ENCODE measurements around the gene RUNX2. TPM values are rescaled to one million over a fixed set of nuclear protein-coding genes. Genes with fewer than 3 reads are reported as not detected.

RUNX2 gene
- total and polyA plus RNA-seq, 10 of the 15 experiments (the other 5 are each of a cell fraction or from before 2014, with no cell fraction given): 0.01 to 0.77 (median 0.15) TPM; not detected in 3

- no peak for TF ChIP-seq EZH2 (IDR thresholded peaks at IDR 0.05; ENCODE audit: borderline replicate concordance, control insufficient read depth, low read depth, low read length)
- TF ChIP-seq YBX1 (IDR thresholded peaks at IDR 0.05): no peak
Measured at GRCh38 chr6:45377554-45378333, 49.6 kb downstream of the RUNX2 start, which contains the start of gene SUPT3H (continued).

- WGBS (ENCODE audit: insufficient coverage, insufficient replicate concordance, low lambda C conversion rate, missing lambda C conversion rate): under 1% methylated on average over 21 of the region's 21 CpGs
- DNase-seq (ENCODE audit: low read depth, low spot score) (no peak), ATAC-seq (peak; percentile 44), FAIRE-seq (no peak)
- SMC1A ChIA-PET (ENCODE audit: uncharacterized antibody, unreplicated experiment): interaction anchor here (0.6 to 2.9 kb wide), 9 partner anchors 10 to 902 kb away, joined by 3 to 15 read pairs (median 3); no protein-coding TSS in a partner anchor
- Histone ChIP-seq H3K36me3 (ENCODE audit: control insufficient read depth in 2 of 2, insufficient read depth in 2 of 2, low read length in 1 of 2) (no peaks in the 10 kb centered on the region), H3K9me3 (replicated peaks; ENCODE audit: control insufficient read depth, insufficient read depth, low read length) (no peaks in the 10 kb centered on the region; the same call in 2 of the 3 replicates), H2AFZ (ENCODE audit: control insufficient read depth, low read depth, low read length) (peak overlapping the region; percentile 95), H3K9ac (ENCODE audit: control insufficient read depth, insufficient read depth, low read length) (peak overlapping the region; percentile 96), H3K4me3 (peak overlapping the region; percentile 69), H3K27me3 (replicated peaks in 1 of 2; ENCODE audit: control insufficient read depth in 2 of 2, insufficient read depth in 2 of 2, low read length in 1 of 2) (peaks cover 0 to 2% of the 10 kb centered on the region in 2 experiments; a peak in 1 of 4 replicates), H3K27ac (ENCODE audit: control insufficient read depth, insufficient read depth) (peak overlapping the region; percentile 80), H4K20me1 (ENCODE audit: control insufficient read depth, insufficient read depth) (no peaks in the 10 kb centered on the region), H3K4me1 (ENCODE audit: control insufficient read depth, insufficient read depth, low read length) (no peaks in the 10 kb centered on the region; the same call in 1 of the 2 replicates), H3K79me2 (ENCODE audit: control insufficient read depth, insufficient read depth, low read length) (no peaks in the 10 kb centered on the region), H3K4me2 (ENCODE audit: control insufficient read depth, insufficient read depth) (peak overlapping the region; percentile 78)
- CTCF ChIA-PET: interaction anchor here (0.5 to 4.4 kb wide), 11 partner anchors 9 to 722 kb away, joined by 3 to 22 read pairs (median 4); no protein-coding TSS in a partner anchor
- in situ Hi-C loops (cut with MboI) (no loop called here), intact Hi-C loops (cut with micrococcal nuclease; ENCODE audit: unreplicated experiment) (loop anchor here (5.0 to 10.0 kb wide), 4 partner anchors 224 to 721 kb away; no protein-coding TSS in a partner anchor)
- POLR2A ChIA-PET: no interaction called here
- RAD21 ChIA-PET (ENCODE audit: unreplicated experiment): interaction anchor here (0.6 to 2.9 kb wide), 13 partner anchors 40 to 748 kb away, joined by 3 to 16 read pairs (median 4); no protein-coding TSS in a partner anchor
- TSS peak; percentile 94 for BruUV-seq (replicated peaks)
- TF ChIP-seq E2F8 (IDR thresholded peaks at IDR 0.05; ENCODE audit: low read depth, partially characterized antibody) (no peak), ZBTB40 (IDR thresholded peaks at IDR 0.05; ENCODE audit: borderline replicate concordance) (peak; percentile 26; the same call in 1 of the 2 replicates), ZNF687 (IDR thresholded peaks at IDR 0.05) (0 out of 2 replicates have a peak, but pooled peaks have one; percentile 14), ZNF217 (IDR thresholded peaks at IDR 0.05) (peak; percentile 45; the same call in 1 of the 2 replicates)
Measured at GRCh38 chr6:45378334-45378926, 50.3 kb downstream of the RUNX2 start.
